ENCODE data around the gene CUL4A.

DNA sequence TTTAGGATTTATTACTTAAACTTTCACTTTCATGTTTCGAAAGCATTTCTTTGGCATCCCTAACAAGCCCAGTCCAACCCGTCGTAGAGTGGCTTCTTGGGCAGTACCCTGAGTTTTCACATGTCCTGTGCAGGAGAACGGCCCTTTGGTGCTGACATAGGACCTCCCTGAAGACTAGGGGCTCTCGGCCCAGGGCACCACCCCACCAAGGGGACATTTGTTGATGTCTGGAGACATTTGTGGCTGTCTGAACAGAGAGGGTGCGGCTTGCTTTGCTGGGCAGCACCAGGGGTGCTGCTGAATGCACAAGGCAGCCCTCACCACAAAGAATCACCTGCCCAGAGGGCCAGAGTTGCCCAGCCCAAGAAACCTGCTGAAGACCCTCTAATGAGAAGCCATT is 30.6 kb downstream of the CUL4A start:
- TF ChIP-seq POLR2A (IDR thresholded peaks at IDR 0.05): no peak
- TF ChIP-seq CTCF (IDR thresholded peaks at IDR 0.05): no peak
